ENCODE results near the gene GDF7. TPM values are rescaled to one million over a fixed set of nuclear protein-coding genes. Genes with fewer than 3 reads are reported as not detected.

GDF7 gene
- total RNA-seq, 1 experiment from 2014 or later = 0.04 TPM

- Mint-ChIP-seq H3K27ac (no peak overlapping the region), H3K9me3 (no peaks in the 10 kb centered on the region), H3K4me1 (peaks cover 34 to 45% of the 10 kb centered on the region in 2 experiments), H3K36me3 (ENCODE audit: insufficient read depth in 1 of 3, low read depth in 3 of 3) (peaks cover 0 to 1% (median 0%) of the 10 kb centered on the region in 3 experiments; a peak in 3 of 7 replicates), H3K4me3 (no peak overlapping the region), H3K27me3 (ENCODE audit: low read depth) (no peaks in the 10 kb centered on the region; the same call in 1 of the 2 replicates)
- WGBS (ENCODE audit: extremely low coverage, insufficient read length, low lambda C conversion rate) = no CpG with 5 or more reads among the region's 4 CpGs
- H3K9me3 ChIP-seq (ENCODE audit: control insufficient read depth, low read depth, low read length) = no peaks in the 10 kb centered on the region
- no peaks in the 10 kb centered on the region; the same call in 1 of the 2 replicates for H3K4me1 ChIP-seq (ENCODE audit: insufficient read depth, low read length)
- H3K4me2 ChIP-seq (ENCODE audit: insufficient read depth, insufficient read length, low read length) = no peak overlapping the region
- H2AFZ ChIP-seq (ENCODE audit: low read length) = no peak overlapping the region
- H3K79me2 ChIP-seq (ENCODE audit: insufficient read depth, low read length) = no peaks in the 10 kb centered on the region
- H3K56ac ChIP-seq (ENCODE audit: insufficient read length, low read depth, low read length) = no peak overlapping the region
- no peak for TF ChIP-seq CTCF (conservative IDR thresholded peaks at IDR 0.05)
- no peaks in the 10 kb centered on the region for H3K27me3 ChIP-seq (ENCODE audit: insufficient read depth, low read length)
- no peaks in the 10 kb centered on the region for H3K23me2 ChIP-seq (ENCODE audit: insufficient read length, low read depth, low read length, poor library complexity, severe bottlenecking)
- no peak for DNase-seq
- H2BK5ac ChIP-seq (ENCODE audit: insufficient read length, low read length) = no peak overlapping the region
- no peak overlapping the region for H2BK120ac ChIP-seq (ENCODE audit: low read depth, low read length, poor library complexity, severe bottlenecking)
- no peak overlapping the region for H3K4ac ChIP-seq (ENCODE audit: low read depth, low read length)
- H3K23ac ChIP-seq (ENCODE audit: insufficient read length, low read depth, low read length) = no peak overlapping the region
- H4K8ac ChIP-seq (replicated peaks; ENCODE audit: insufficient read length, low read depth, low read length) = no peak overlapping the region
- no peak overlapping the region for H3K18ac ChIP-seq (ENCODE audit: insufficient read length, low read depth, low read length)
- H4K91ac ChIP-seq (ENCODE audit: insufficient read length, low read depth, low read length) = no peak overlapping the region
- no peak overlapping the region; the same call in 1 of the 2 replicates for H3K14ac ChIP-seq (ENCODE audit: insufficient read depth, low read length)
- H2BK12ac ChIP-seq (ENCODE audit: insufficient read length, low read depth, low read length) = no peak overlapping the region
- H4K5ac ChIP-seq (ENCODE audit: insufficient read length, low read depth, low read length) = no peak overlapping the region
- no peak overlapping the region for H3K9ac ChIP-seq (ENCODE audit: extremely low read depth, insufficient read length, low read length)
- no peaks in the 10 kb centered on the region for H4K20me1 ChIP-seq (ENCODE audit: control insufficient read depth, insufficient read depth, insufficient read length)
- H2BK20ac ChIP-seq (ENCODE audit: low read depth, low read length, poor library complexity, severe bottlenecking) = no peak overlapping the region
- H3K79me1 ChIP-seq (ENCODE audit: insufficient read depth, low read depth, low read length, poor library complexity, severe bottlenecking) = no peaks in the 10 kb centered on the region
- H3K27ac ChIP-seq (ENCODE audit: insufficient read length, low read depth, low read length) = no peak overlapping the region
- H2AK5ac ChIP-seq (ENCODE audit: insufficient read length, low read length) = no peak overlapping the region
- no peak overlapping the region for H3T11ph ChIP-seq (ENCODE audit: low read length)
- no peak overlapping the region for H2BK15ac ChIP-seq (ENCODE audit: low read depth, low read length)
These were observed 36.0 kb upstream of the GDF7 start for GRCh38 chr2:20630967-20631366.

Data from H9 (cell line).